ENCODE measurements around the gene DIP2C.
"Not testable (repeated sequence)": the region's sequence is repeated elsewhere in the genome, so short reads cannot be mapped to it uniquely, and the experiment has no call there.

- TF ChIP-seq CTCF, EZH2, EZH2phosphoT487 (IDR thresholded peaks at IDR 0.05): not testable (repeated sequence)
Measured at GRCh38 chr10:610642-611305, 78.7 kb downstream of the DIP2C start.

Measured in neural progenitor cell (in vitro differentiated cells).